HCT116 (cell line): Measurements from ENCODE around the gene NAGLU. TPM values are rescaled to one million over a fixed set of nuclear protein-coding genes. Genes with fewer than 3 reads are reported as not detected.

Source experiments
- ATAC-seq: fragments of 200-7000 bp; cut with Tn5 transposase; 2 replicates; pipeline ENCODE4 v1.9.1; 2020; ENCODE audit warnings: mild to moderate bottlenecking, moderate library complexity
- BruUV-seq: library from RNA; stranded (reverse); fragments of 400-500 nt; replicated peaks from 2 replicates; lab custom pipeline; 2021; lab: Mats Ljungman, UMichigan
- CTCF ChIA-PET: fragments of 300-600 bp; sonication (Branson Sonifier 250); formaldehyde crosslinking; loops from one replicate; lab custom pipeline; 2021; ENCODE audit warnings: antibody characterized with exemption; lab: Charles Lee
- POLR2A ChIA-PET: fragments of 300-600, 350-600 bp; sonication (Branson Sonifier 250); formaldehyde crosslinking; loops from one replicate; lab custom pipeline; 2021; ENCODE audit warnings: antibody characterized with exemption; lab: Charles Lee
- RAD21 ChIA-PET, 2 experiments: fragments of 300-600 bp; sonication (Branson Sonifier 250); formaldehyde crosslinking; loops; one replicate each; lab custom pipeline; 2023; ENCODE audit warnings: low total read pairs in 2 of 2; ENCODE audit not compliant: uncharacterized antibody in 2 of 2, unreplicated experiment in 2 of 2, low non-redundant PET in 1 of 2; lab: Charles Lee
- DNase-seq: peaks from one replicate; pipeline ENCODE4 v3.0.0-alpha.2; 2010; ENCODE audit warnings: low read depth, low spot score
- H2AFZ ChIP-seq: fragments of 200-600 bp; shearing (Covaris generic), sonication (generic); 2 replicates; pipeline ENCODE4 v1.6.1; 2017; ENCODE audit warnings: low read depth, mixed run types, mixed read lengths, antibody characterized with exemption, low read length; ENCODE audit not compliant: poor library complexity, severe bottlenecking
- H3K27ac ChIP-seq: 2 replicates; pipeline ENCODE4 v1.5.1; 2012; ENCODE audit warnings: low read depth, low read length
- H3K27me3 ChIP-seq: fragments of 200-600 bp; sonication (generic); 2 replicates; pipeline ENCODE4 v1.6.1; 2016; ENCODE audit warnings: mixed run types, low read length, mixed read lengths; ENCODE audit not compliant: insufficient read depth
- H3K36me3 ChIP-seq, 2 experiments: fragments of 200-500 bp in 1 of 2; fragments of 200-600 bp in 1 of 2; sonication (Bioruptor generic) in 1 of 2; sonication (generic) in 1 of 2; 2 replicates each; pipeline versions ENCODE4 v1.5.1 to v1.6.1; 2014 to 2016; ENCODE audit warnings: low read length in 2 of 2, inconsistent platforms in 1 of 2, mixed read lengths in 1 of 2, mixed run types in 1 of 2; ENCODE audit not compliant: insufficient read depth in 2 of 2, control insufficient read depth in 1 of 2
- H3K4me1 ChIP-seq, 2 experiments: fragments of 200-600 bp in 1 of 2; sonication (generic) in 1 of 2; 2 replicates each; pipeline versions ENCODE4 v1.5.1 to v1.6.1; 2012 to 2017; ENCODE audit warnings: low read length in 2 of 2, inconsistent platforms in 1 of 2, mild to moderate bottlenecking in 1 of 2, mixed read lengths in 1 of 2, mixed run types in 1 of 2, moderate library complexity in 1 of 2; ENCODE audit not compliant: insufficient read depth in 2 of 2, control insufficient read depth in 1 of 2
- H3K4me2 ChIP-seq: fragments of 200-600 bp; sonication (generic); 2 replicates; pipeline ENCODE4 v1.6.1; 2017; ENCODE audit warnings: mixed run types, low read length, mixed read lengths
- H3K4me3 ChIP-seq, 2 experiments: fragments of 200-600 bp in 1 of 2; sonication (generic) in 1 of 2; replicated peaks in 1 of 2; 2 replicates each; pipeline ENCODE4 v1.5.1; 2011 to 2016; ENCODE audit warnings: low read length in 2 of 2, control low read depth in 1 of 2, low read depth in 1 of 2, mild to moderate bottlenecking in 1 of 2, mixed read lengths in 1 of 2, mixed run types in 1 of 2
- H3K79me2 ChIP-seq: fragments of 200-600 bp; sonication (generic); 2 replicates; pipeline ENCODE4 v1.6.1; 2017; ENCODE audit warnings: mild to moderate bottlenecking, mixed run types, low read length, moderate library complexity, mixed read lengths; ENCODE audit not compliant: insufficient read depth
- H3K9ac ChIP-seq: fragments of 200-600 bp; sonication (generic); 2 replicates; pipeline ENCODE4 v1.6.1; 2016; ENCODE audit warnings: low read length, mixed read lengths
- H3K9me2 ChIP-seq: fragments of 200-600 bp; sonication (generic), shearing (Covaris generic); 2 replicates; pipeline ENCODE4 v1.6.1; 2017; ENCODE audit warnings: mixed run types, mild to moderate bottlenecking, moderate library complexity; ENCODE audit not compliant: insufficient read depth
- H3K9me3 ChIP-seq, 2 experiments: fragments of 200-500 bp in 1 of 2; fragments of 200-600 bp in 1 of 2; sonication (Bioruptor generic) in 1 of 2; sonication (generic) in 1 of 2; 2 replicates each; pipeline ENCODE4 v1.6.1; 2014 to 2017; ENCODE audit warnings: low read length in 2 of 2, mixed read lengths in 2 of 2, inconsistent platforms in 1 of 2, low read depth in 1 of 2, mild to moderate bottlenecking in 1 of 2, mixed run types in 1 of 2, moderate library complexity in 1 of 2; ENCODE audit not compliant: control insufficient read depth in 1 of 2, insufficient read depth in 1 of 2
- H4K20me1 ChIP-seq: fragments of 200-600 bp; sonication (generic), shearing (Covaris generic); 2 replicates; pipeline ENCODE4 v1.6.1; 2017; ENCODE audit warnings: mixed run types, mild to moderate bottlenecking, moderate library complexity; ENCODE audit not compliant: insufficient read depth
- CEBPB ChIP-seq: IDR thresholded peaks from 2 replicates; pipeline ENCODE4 v1.6.1; 2012; ENCODE audit warnings: low read depth
- CTCF ChIP-seq, 3 experiments: fragments of 200-600 bp in 1 of 3; sonication (generic) in 1 of 3; IDR thresholded peaks in 2 of 3; conservative IDR thresholded peaks in 1 of 3; 2 replicates each; pipeline ENCODE4 v1.5.1; 2012 to 2017; ENCODE audit warnings: low read depth in 2 of 3, low read length in 2 of 3, antibody characterized with exemption in 1 of 3, borderline replicate concordance in 1 of 3, control low read depth in 1 of 3, mild to moderate bottlenecking in 1 of 3, mixed read lengths in 1 of 3, mixed run types in 1 of 3, moderate library complexity in 1 of 3; ENCODE audit not compliant: insufficient read depth in 1 of 3
- EGR1 ChIP-seq: IDR thresholded peaks from 2 replicates; pipeline ENCODE4 v1.6.1; 2012; ENCODE audit warnings: low read depth
- EZH2 ChIP-seq: fragments of 200-600 bp; sonication (generic); IDR thresholded peaks from 2 replicates; pipeline ENCODE4 v1.6.1; 2017; ENCODE audit warnings: antibody characterized with exemption, mixed run types
- MAX ChIP-seq: IDR thresholded peaks from 2 replicates; pipeline ENCODE4 v1.6.1; 2012
- RAD21 ChIP-seq: IDR thresholded peaks from 2 replicates; pipeline ENCODE4 v1.6.1; 2012; ENCODE audit warnings: low read depth, mild to moderate bottlenecking
- intact Hi-C: fragments of 100-400 bp; cut with micrococcal nuclease; formaldehyde crosslinking; loops from 2 replicates; pipeline ENCODE4 v1.10.0; 2022
- total RNA-seq: library from RNA; stranded (reverse); gene quantifications from one replicate; pipeline ENCODE4 v1.2.1, GENCODE V29; 2021; ENCODE audit not compliant: unreplicated experiment

Gene NAGLU
- total RNA-seq, 1 experiment from 2014 or later: 17.7 TPM

- TF ChIP-seq MAX (no peak), EGR1 (no peak), EZH2 (no peak), CEBPB (no peak)
These were observed 21.2 kb upstream of the NAGLU start (continued) for GRCh38 chr17:42514867-42515266.

GRCh38 chr17:42517516-42517915 is 18.5 kb upstream of the NAGLU start:
- POLR2A ChIA-PET: interaction anchor here (0.6 to 4.6 kb wide), 3 partner anchors 10 to 516 kb away, joined by 3 to 28 read pairs (median 7); partner anchors contain the start of gene CAVIN1
- no TSS peak for BruUV-seq

More at GRCh38 chr17:42517516-42517915, 18.5 kb upstream of the NAGLU start:
- H3K9ac ChIP-seq: peak overlapping the region; percentile 63
- peak overlapping the region; percentile 93 for H3K27ac ChIP-seq
- intact Hi-C loops: loop anchor here (2.0 to 5.0 kb wide), 3 partner anchors 89 to 195 kb away; no protein-coding TSS in a partner anchor
- H3K36me3 ChIP-seq: peaks cover 3 to 5% of the 10 kb centered on the region in 2 experiments; a peak in 3 of 4 replicates
- no peak overlapping the region for H3K4me3 ChIP-seq
- no peaks in the 10 kb centered on the region for H3K27me3 ChIP-seq
- H3K9me2 ChIP-seq: no peaks in the 10 kb centered on the region
- H3K4me1 ChIP-seq: peaks cover 39 to 52% of the 10 kb centered on the region in 2 experiments
- no peaks in the 10 kb centered on the region for H3K9me3 ChIP-seq
- ATAC-seq (peak; percentile 75), DNase-seq (peak; percentile 56)
- no peaks in the 10 kb centered on the region for H3K79me2 ChIP-seq
- TF ChIP-seq RAD21 (peak; percentile 91), CEBPB (no peak), CTCF (IDR thresholded peaks at IDR 0.05 in 2 of 3, conservative IDR thresholded peaks at IDR 0.05 in 1 of 3; ENCODE audit: borderline replicate concordance in 1 of 3, insufficient read depth in 1 of 3, low read depth in 2 of 3, low read length in 2 of 3) (peak; percentile 95 to 98 (median 97))
- H2AFZ ChIP-seq: no peak overlapping the region
- CTCF ChIA-PET: interaction anchor here (0.5 to 2.6 kb wide), 26 partner anchors 10 to 295 kb away, joined by 3 to 22 read pairs (median 4); partner anchors contain the start of genes CAVIN1, NAGLU and STAT3
- no peaks in the 10 kb centered on the region for H4K20me1 ChIP-seq
- RAD21 ChIA-PET: interaction anchor here (0.6 to 1.2 kb wide), 3 partner anchors 9 to 10 kb away, joined by 3 to 6 read pairs (median 3); no protein-coding TSS in a partner anchor
- H3K4me2 ChIP-seq: peak overlapping the region; percentile 78
